Caco-2 (cell line): Measurements from ENCODE around the gene ADAMTS9. TPM values are rescaled to one million over a fixed set of nuclear protein-coding genes. Genes with fewer than 3 reads are reported as not detected.

Experiments
- BruUV-seq: library from RNA; stranded (reverse); fragments of 400-500 nt; replicated peaks from 2 replicates; lab custom pipeline; 2021; lab: Mats Ljungman, UMichigan
- CTCF ChIA-PET: fragments of 300-600 bp; sonication (Branson Sonifier 250); formaldehyde crosslinking; loops from one replicate; lab custom pipeline; 2022; ENCODE audit warnings: antibody characterized with exemption; lab: Charles Lee
- POLR2A ChIA-PET: fragments of 300-600 bp; sonication (Branson Sonifier 250); formaldehyde crosslinking; loops from one replicate; lab custom pipeline; 2022; ENCODE audit warnings: antibody characterized with exemption; lab: Charles Lee
- DNase-seq, 2 experiments: peaks; one replicate each; pipeline versions ENCODE4 v3.0.0 to v3.0.0-alpha.2; 2020 to 2022
- H3K27me3 ChIP-seq: replicated peaks from 2 replicates; pipeline ENCODE4 v1.6.0; 2011; ENCODE audit warnings: low read length; ENCODE audit not compliant: control insufficient read depth, insufficient read depth
- H3K36me3 ChIP-seq: 2 replicates; pipeline ENCODE4 v1.5.1; 2011; ENCODE audit warnings: low read length; ENCODE audit not compliant: control insufficient read depth, insufficient read depth
- H3K4me1 ChIP-seq: fragments of 250-450 bp; sonication (Bioruptor Pico); 2 replicates; pipeline ENCODE4 v1.5.1; 2020; ENCODE audit warnings: mild to moderate bottlenecking
- H3K4me3 ChIP-seq: 2 replicates; pipeline ENCODE4 v1.5.1; 2011; ENCODE audit warnings: low read depth, mild to moderate bottlenecking, control low read depth, low read length
- H3K9me3 ChIP-seq: fragments of 250-450 bp; sonication (Bioruptor Pico); 2 replicates; pipeline ENCODE4 v1.5.1; 2020; ENCODE audit warnings: mild to moderate bottlenecking, moderate library complexity
- H3K27ac Mint-ChIP-seq: one replicate; pipeline ENCODE4 v1.8.0; 2022; ENCODE audit warnings: mixed read lengths; ENCODE audit not compliant: unreplicated experiment
- H3K27me3 Mint-ChIP-seq: one replicate; pipeline ENCODE4 v1.8.0; 2022; ENCODE audit warnings: mixed read lengths; ENCODE audit not compliant: insufficient read depth, unreplicated experiment
- H3K36me3 Mint-ChIP-seq: one replicate; pipeline ENCODE4 v1.8.0; 2022; ENCODE audit warnings: mild to moderate bottlenecking, mixed read lengths; ENCODE audit not compliant: insufficient read depth, unreplicated experiment
- H3K4me1 Mint-ChIP-seq: one replicate; pipeline ENCODE4 v1.8.0; 2022; ENCODE audit warnings: low read depth, mixed read lengths; ENCODE audit not compliant: unreplicated experiment
- H3K4me3 Mint-ChIP-seq: one replicate; pipeline ENCODE4 v1.8.0; 2022; ENCODE audit warnings: mild to moderate bottlenecking, moderate library complexity, mixed read lengths; ENCODE audit not compliant: unreplicated experiment
- H3K9me3 Mint-ChIP-seq: one replicate; pipeline ENCODE4 v1.8.0; 2022; ENCODE audit warnings: mixed read lengths; ENCODE audit not compliant: unreplicated experiment
- CTCF ChIP-seq, 2 experiments: fragments of 200-600 bp in 1 of 2; IDR thresholded peaks; 1 replicate in 1 of 2; 2 replicates in 1 of 2; pipeline versions ENCODE4 v1.5.1 to v1.8.0; 2011 to 2022; ENCODE audit warnings: antibody characterized with exemption in 1 of 2, control low read depth in 1 of 2, inconsistent platforms in 1 of 2, low read depth in 1 of 2, low read length in 1 of 2, mild to moderate bottlenecking in 1 of 2, moderate library complexity in 1 of 2; ENCODE audit not compliant: insufficient read depth in 1 of 2, severe bottlenecking in 1 of 2, unreplicated experiment in 1 of 2
- intact Hi-C: fragments of 100-400 bp; cut with micrococcal nuclease; formaldehyde crosslinking; loops from one replicate; pipeline ENCODE4 v1.10.0; 2022; ENCODE audit not compliant: unreplicated experiment
- total RNA-seq: library from RNA; stranded (reverse); gene quantifications from 2 replicates; pipeline ENCODE4 v1.2.3, GENCODE V29; 2022

Gene ADAMTS9
- total RNA-seq, 1 experiment from 2014 or later = 4.0 TPM

- no peak overlapping the region for H3K4me3 Mint-ChIP-seq
- no peaks in the 10 kb centered on the region for H3K36me3 ChIP-seq
- H3K4me3 ChIP-seq = no peak overlapping the region
- intact Hi-C loops = no loop called here
- POLR2A ChIA-PET = no interaction called here
- BruUV-seq = no TSS peak
- peaks cover 14% of the 10 kb centered on the region for H3K4me1 Mint-ChIP-seq
- no peaks in the 10 kb centered on the region for H3K36me3 Mint-ChIP-seq
- no peak overlapping the region for H3K27ac Mint-ChIP-seq
- no peaks in the 10 kb centered on the region for H3K9me3 ChIP-seq
- no peaks in the 10 kb centered on the region for H3K27me3 ChIP-seq
- CTCF ChIA-PET = no interaction called here
- TF ChIP-seq CTCF (IDR thresholded peaks at IDR 0.05; ENCODE audit: insufficient read depth in 1 of 2, low read depth in 1 of 2, low read length in 1 of 2, severe bottlenecking in 1 of 2, unreplicated experiment in 1 of 2) = no peak
- no peak for DNase-seq
- H3K27me3 Mint-ChIP-seq = no peaks in the 10 kb centered on the region
- H3K4me1 ChIP-seq = no peaks in the 10 kb centered on the region
- H3K9me3 Mint-ChIP-seq = no peaks in the 10 kb centered on the region
Observed at GRCh38 chr3:64638511-64638910, 49.3 kb downstream of the ADAMTS9 start.

- Mint-ChIP-seq H3K9me3 (no peaks in the 10 kb centered on the region), H3K36me3 (no peaks in the 10 kb centered on the region), H3K27me3 (no peaks in the 10 kb centered on the region), H3K4me3 (no peak overlapping the region), H3K27ac (no peak overlapping the region), H3K4me1 (peaks cover 8% of the 10 kb centered on the region)
- CTCF ChIA-PET = no interaction called here
- intact Hi-C loops = no loop called here
- Histone ChIP-seq H3K36me3 (no peaks in the 10 kb centered on the region), H3K9me3 (no peaks in the 10 kb centered on the region), H3K4me1 (peaks cover 17% of the 10 kb centered on the region), H3K27me3 (no peaks in the 10 kb centered on the region), H3K4me3 (no peak overlapping the region)
- DNase-seq = no peak
- POLR2A ChIA-PET = no interaction called here
- no TSS peak for BruUV-seq
- no peak for TF ChIP-seq CTCF (IDR thresholded peaks at IDR 0.05; ENCODE audit: insufficient read depth in 1 of 2, low read depth in 1 of 2, low read length in 1 of 2, severe bottlenecking in 1 of 2, unreplicated experiment in 1 of 2)
Observed at GRCh38 chr3:64634417-64634816, 53.4 kb downstream of the ADAMTS9 start.

- no peaks in the 10 kb centered on the region for H3K9me3 Mint-ChIP-seq
- intact Hi-C loops = no loop called here
- H3K36me3 ChIP-seq = no peaks in the 10 kb centered on the region
- no peak overlapping the region for H3K4me3 Mint-ChIP-seq
- H3K27ac Mint-ChIP-seq = peak overlapping the region; percentile 42
- peaks cover 30% of the 10 kb centered on the region for H3K4me1 Mint-ChIP-seq
- no peaks in the 10 kb centered on the region for H3K36me3 Mint-ChIP-seq
- H3K4me1 ChIP-seq = peaks cover 40% of the 10 kb centered on the region
- no peak for TF ChIP-seq CTCF (IDR thresholded peaks at IDR 0.05; ENCODE audit: insufficient read depth in 1 of 2, low read depth in 1 of 2, low read length in 1 of 2, severe bottlenecking in 1 of 2, unreplicated experiment in 1 of 2)
- CTCF ChIA-PET = interaction anchor here (0.6 kb wide), 1 partner anchor 56 kb away, joined by 3 read pairs; no protein-coding TSS in a partner anchor
- H3K9me3 ChIP-seq = no peaks in the 10 kb centered on the region
- POLR2A ChIA-PET = no interaction called here
- H3K4me3 ChIP-seq = no peak overlapping the region
- DNase-seq = peak in 1 of 2 experiments; percentile 36
- H3K27me3 Mint-ChIP-seq = no peaks in the 10 kb centered on the region
- no peaks in the 10 kb centered on the region for H3K27me3 ChIP-seq
- no TSS peak for BruUV-seq
Observed at GRCh38 chr3:64631951-64632350, 55.8 kb downstream of the ADAMTS9 start.
